H4 (cell line): ENCODE measurements around the gene MRPL21. TPM values are rescaled to one million over a fixed set of nuclear protein-coding genes. Genes with fewer than 3 reads are reported as not detected.

Experiments
- DNase-seq: peaks from one replicate; pipeline ENCODE4 v3.0.0-alpha.2; 2015; ENCODE audit warnings: low spot score
- total RNA-seq: library from RNA; depleted of rRNA; stranded (reverse); fragments of >200 nt; shearing (Covaris generic); gene quantifications from 2 replicates; pipeline ENCODE4 v1.2.3, GENCODE V29; 2014; rRNA removed

The MRPL21 gene
- total RNA-seq, 1 experiment from 2014 or later: 110 TPM

GRCh38 chr11:68841718-68842426, 61.8 kb downstream of the MRPL21 start, which contains the start of gene CPT1A:
CPT1A (minus strand) TSS chr11:68841916; CDS start chr11:68815474, 26,442 bp downstream.
- peak; percentile 42 for DNase-seq

Other genes with a start within 250 kb of the MRPL21 start
- not detected in 2 replicates for gene GAL, start 219.3 kb downstream of the MRPL21 start, total RNA-seq
- 0.76 and 4.5 TPM in 2 replicates for gene TESMIN, start 152.3 kb downstream of the MRPL21 start, total RNA-seq
- 21.3 and 21.8 TPM in 2 replicates for gene CPT1A, start 61.9 kb downstream of the MRPL21 start, total RNA-seq
- 3.3 and 5.3 TPM in 2 replicates for gene IGHMBP2, start 59 bp upstream of the MRPL21 start, total RNA-seq
- not detected in 2 replicates for gene MRGPRD, start 77.2 kb upstream of the MRPL21 start, total RNA-seq
- not detected in 2 replicates for gene MRGPRF, start 109.4 kb upstream of the MRPL21 start, total RNA-seq
- 6.2 and 7.4 TPM in 2 replicates for gene TPCN2, start 145.1 kb upstream of the MRPL21 start, total RNA-seq